ENCODE results near the gene IL1RAPL2. TPM values are rescaled to one million over a fixed set of nuclear protein-coding genes. Genes with fewer than 3 reads are reported as not detected.

Gene IL1RAPL2
- total and polyA plus RNA-seq, 10 of the 15 experiments (the other 5 are each of a cell fraction or from before 2014, with no cell fraction given) = 0.19 TPM; not detected in 9

GRCh38 chrX:105190252-105190853 lies 624.4 kb downstream of the IL1RAPL2 start (continued):
- TF ChIP-seq PKNOX1 (IDR thresholded peaks at IDR 0.05) (no peak), CBX3 (IDR thresholded peaks at IDR 0.05; ENCODE audit: borderline replicate concordance, low read depth) (no peak), RAD21 (IDR thresholded peaks at IDR 0.05; ENCODE audit: insufficient read depth, low read depth, low read length) (peak; percentile 35; the same call in 1 of the 2 replicates), JUNB (IDR thresholded peaks at IDR 0.05) (no peak)

GRCh38 chrX:105191878-105192277 lies 625.9 kb downstream of the IL1RAPL2 start:
- Histone ChIP-seq H3K27ac (ENCODE audit: control insufficient read depth, insufficient read depth) (no peak overlapping the region), H3K4me3 (no peak overlapping the region), H3K27me3 (replicated peaks in 1 of 2; ENCODE audit: control insufficient read depth in 2 of 2, insufficient read depth in 2 of 2, low read length in 1 of 2) (no peaks in the 10 kb centered on the region), H4K20me1 (ENCODE audit: control insufficient read depth, insufficient read depth) (no peaks in the 10 kb centered on the region), H3K36me3 (ENCODE audit: control insufficient read depth in 2 of 2, insufficient read depth in 2 of 2, low read length in 1 of 2) (no peaks in the 10 kb centered on the region), H3K4me2 (ENCODE audit: control insufficient read depth, insufficient read depth) (no peak overlapping the region), H2AFZ (ENCODE audit: control insufficient read depth, low read depth, low read length) (no peak overlapping the region), H3K9ac (ENCODE audit: control insufficient read depth, insufficient read depth, low read length) (no peak overlapping the region), H3K79me2 (ENCODE audit: control insufficient read depth, insufficient read depth, low read length) (no peaks in the 10 kb centered on the region), H3K4me1 (ENCODE audit: control insufficient read depth, insufficient read depth, low read length) (no peaks in the 10 kb centered on the region), H3K9me3 (replicated peaks; ENCODE audit: control insufficient read depth, insufficient read depth, low read length) (no peaks in the 10 kb centered on the region)
- FAIRE-seq = no peak
- POLR2A ChIA-PET = no interaction called here
- no peak for DNase-seq (ENCODE audit: low read depth, low spot score)
- TF ChIP-seq CTCF (IDR thresholded peaks at IDR 0.05 in 2 of 3, conservative IDR thresholded peaks at IDR 0.05 in 1 of 3; ENCODE audit: control insufficient read depth in 2 of 3, extremely low read depth in 1 of 3, insufficient read depth in 1 of 3, low read depth in 3 of 3, low read length in 3 of 3) (peak; percentile 24 to 38 (median 36); a peak in 4 of 6 replicates), SMC3 (IDR thresholded peaks at IDR 0.05; ENCODE audit: borderline replicate concordance, low read length) (no peak)
- BruUV-seq (replicated peaks) = no TSS peak
- 16% methylated on average over 2 of the region's 2 CpGs for WGBS (ENCODE audit: insufficient coverage, insufficient replicate concordance, low lambda C conversion rate, missing lambda C conversion rate)
- intact Hi-C loops (cut with micrococcal nuclease; ENCODE audit: unreplicated experiment) (loop anchor here (2.0 to 10.0 kb wide), 2 partner anchors 269 to 627 kb away; partner anchors contain the start of gene IL1RAPL2), in situ Hi-C loops (cut with MboI) (no loop called here)
- RAD21 ChIA-PET (ENCODE audit: unreplicated experiment) = no interaction called here
- ATAC-seq = peak; percentile 77
- CTCF ChIA-PET = interaction anchor here (1.0 to 1.6 kb wide), 3 partner anchors 14 to 267 kb away, joined by 3 read pairs; no protein-coding TSS in a partner anchor
- SMC1A ChIA-PET (ENCODE audit: uncharacterized antibody, unreplicated experiment) = no interaction called here
